K562 (cell line): ENCODE data around the gene FAM83F. TPM values are rescaled to one million over a fixed set of nuclear protein-coding genes. Genes with fewer than 3 reads are reported as not detected.

Experiments
- BCOR ChIP-seq: fragments of 450-650 bp; IDR thresholded peaks from 2 replicates; pipeline ENCODE4 v1.6.1; 2016
- EP300 ChIP-seq: IDR thresholded peaks from 2 replicates; pipeline ENCODE4 v1.6.1; 2012; ENCODE audit warnings: low read length, improper control_type of control experiment
- HEY1 ChIP-seq: fragments of 250-450 bp; sonication (Bioruptor Pico); IDR thresholded peaks from 2 replicates; pipeline ENCODE4 v1.5.0; 2020; ENCODE audit warnings: mild to moderate bottlenecking, moderate library complexity, borderline replicate concordance
- KDM2B ChIP-seq: fragments of 250-450 bp; sonication (Bioruptor Pico); IDR thresholded peaks from 2 replicates; pipeline ENCODE4 v1.8.0; 2021; ENCODE audit warnings: mild to moderate bottlenecking, moderate library complexity
- NRF1 ChIP-seq, 2 experiments: fragments of 450-650 bp; IDR thresholded peaks in 1 of 2; conservative IDR thresholded peaks in 1 of 2; 2 replicates each; pipeline ENCODE4 v1.6.1; 2014; ENCODE audit warnings: mild to moderate bottlenecking in 2 of 2
- PKNOX1 ChIP-seq: fragments of 450-650 bp; IDR thresholded peaks from 2 replicates; pipeline ENCODE4 v1.6.1; 2016
- SNIP1 ChIP-seq: fragments of 450-650 bp; IDR thresholded peaks from 2 replicates; pipeline ENCODE4 v1.7.1; 2017; ENCODE audit warnings: low read depth, mild to moderate bottlenecking
- SRSF3 ChIP-seq: fragments of 200-400 bp; formaldehyde crosslinking; IDR thresholded peaks from 2 replicates; pipeline ENCODE4 v1.6.1; 2016; ENCODE audit warnings: mild to moderate bottlenecking, low read length, moderate library complexity; ENCODE audit not compliant: insufficient read depth
- TGIF2 ChIP-seq: sonication (generic); formaldehyde crosslinking; IDR thresholded peaks from 2 replicates; pipeline ENCODE4 v1.8.1; 2022; ENCODE audit warnings: mild to moderate bottlenecking, missing genetic modification reagents, moderate library complexity
- THRAP3 ChIP-seq: fragments of 450-650 bp; IDR thresholded peaks from 2 replicates; pipeline ENCODE4 v1.6.1; 2016; ENCODE audit warnings: mild to moderate bottlenecking, inconsistent platforms, borderline replicate concordance
- ZBTB40 ChIP-seq, 2 experiments: fragments of 450-650 bp in 1 of 2; sonication (generic) in 1 of 2; formaldehyde crosslinking in 1 of 2; IDR thresholded peaks; 2 replicates each; pipeline versions ENCODE4 v1.7.1 to v1.9.0; 2016 to 2022; ENCODE audit warnings: inconsistent platforms in 1 of 2, mild to moderate bottlenecking in 1 of 2, missing genetic modification reagents in 1 of 2
- ZEB2 ChIP-seq: fragments of 450-650 bp; IDR thresholded peaks from 2 replicates; pipeline ENCODE4 v1.6.1; 2016
- ZKSCAN1 ChIP-seq: fragments of 150-350 bp; IDR thresholded peaks from 2 replicates; pipeline ENCODE4 v1.6.1; 2016; ENCODE audit warnings: low read depth, low read length
- ZNF217 ChIP-seq: sonication (generic); formaldehyde crosslinking; IDR thresholded peaks from 2 replicates; pipeline ENCODE4 v1.8.0; 2022; ENCODE audit warnings: mild to moderate bottlenecking, missing genetic modification reagents
- ZNF263 ChIP-seq: sonication (generic); formaldehyde crosslinking; IDR thresholded peaks from 2 replicates; pipeline ENCODE4 v1.8.0; 2022; ENCODE audit warnings: mild to moderate bottlenecking, missing genetic modification reagents, borderline replicate concordance
- ZNF445 ChIP-seq: fragments of 250-450 bp; sonication (Bioruptor Pico); IDR thresholded peaks from 2 replicates; pipeline ENCODE4 v1.4.0; 2020; ENCODE audit warnings: low read depth, mild to moderate bottlenecking, moderate library complexity
- polyA plus RNA-seq, 8 experiments: library from polyadenylated mRNA; depleted of rRNA in 4 of 8; stranded (reverse) in 5 of 8; unstranded in 3 of 8; fragments of >200 nt; fragmentation: Nextera tagmentation in 2 of 8; fragmentation: Illumina TruSeq in 1 of 8; extraction: Ambion mirVana in 2 of 8; extraction: Trizol in 1 of 8; gene quantifications; 2 replicates each; pipeline versions ENCODE4 v1.2.1 to v1.2.3, GENCODE V29; 2011 to 2014; ENCODE audit warnings: inconsistent platforms in 1 of 8, missing spikeins in 1 of 8
- total RNA-seq, 7 experiments: library from RNA; depleted of rRNA in 6 of 7; stranded (reverse); fragments of >200 nt in 6 of 7; fragmentation: Illumina TruSeq in 2 of 7; extraction: Trizol in 2 of 7; gene quantifications; 2 replicates each; pipeline versions ENCODE4 v1.2.1 to v1.2.3, GENCODE V29; 2011 to 2021; ENCODE audit warnings: low replicate concordance in 1 of 7

FAM83F gene
- total and polyA plus RNA-seq, 9 of the 15 experiments (the other 6 are each of a cell fraction or from before 2014, with no cell fraction given): under 0.01 to 0.13 (median 0.04) TPM; not detected in 1

- TF ChIP-seq ZNF263: no peak
- TF ChIP-seq ZKSCAN1: no peak
- TF ChIP-seq THRAP3: no peak
- no peak for TF ChIP-seq ZNF445 (CRISPR knock-in tag)
- TF ChIP-seq ZEB2: no peak
- peak; percentile 86; the same call in 1 of the 2 replicates for TF ChIP-seq EP300
- TF ChIP-seq SRSF3: no peak
- TF ChIP-seq BCOR: no peak
- TF ChIP-seq KDM2B (CRISPR knock-in tag): no peak
- no peak for TF ChIP-seq ZNF217 (CRISPR knock-in tag)
- TF ChIP-seq SNIP1: no peak
- no peak for TF ChIP-seq HEY1 (CRISPR knock-in tag)
- TF ChIP-seq PKNOX1: no peak
- TF ChIP-seq NRF1 (conservative IDR thresholded peaks at IDR 0.05 in 1 of 2, IDR thresholded peaks at IDR 0.05 in 1 of 2): no peak
- no peak for TF ChIP-seq TGIF2
- no peak for TF ChIP-seq ZBTB40 (IDR thresholded peaks at IDR 0.05)
- no peak for TF ChIP-seq ZBTB40 (CRISPR knock-in tag; IDR thresholded peaks at IDR 0.05)
These were observed 33.7 kb upstream of the FAM83F start (continued) for GRCh38 chr22:39960791-39961746.
